ENCODE data around the gene SLC22A13.
"Not testable (repeated sequence)": the region's sequence is repeated elsewhere in the genome, so short reads cannot be mapped to it uniquely, and the experiment has no call there.

SLC22A13 gene

GRCh38 chr3:38265604-38266307 is at the start of gene SLC22A13:
Gene SLC22A13 (plus strand): TSS chr3:38265812. CDS start chr3:38265861, 49 bp downstream.
- no peak for DNase-seq

- no peak for DNase-seq
Measured at GRCh38 chr3:38219609-38220197, 45.9 kb upstream of the SLC22A13 start.

- no peak for DNase-seq
Measured at GRCh38 chr3:38221005-38221404, 44.6 kb upstream of the SLC22A13 start.

- no peak for DNase-seq
Measured at GRCh38 chr3:38222032-38222634, 43.5 kb upstream of the SLC22A13 start.

- DNase-seq: no peak
Measured at GRCh38 chr3:38224357-38224756, 41.3 kb upstream of the SLC22A13 start.

GRCh38 chr3:38226273-38226672 is 39.3 kb upstream of the SLC22A13 start:
- DNase-seq: no peak

- DNase-seq: no peak
Measured at GRCh38 chr3:38227989-38228388, 37.6 kb upstream of the SLC22A13 start.

GRCh38 chr3:38229036-38229435 is 36.6 kb upstream of the SLC22A13 start:
- no peak for DNase-seq

GRCh38 chr3:38232701-38233100 is 32.9 kb upstream of the SLC22A13 start:
- DNase-seq: no peak

- no peak for DNase-seq
Measured at GRCh38 chr3:38235466-38235865, 30.1 kb upstream of the SLC22A13 start.

- DNase-seq: no peak
Measured at GRCh38 chr3:38238416-38239008, 27.1 kb upstream of the SLC22A13 start.

GRCh38 chr3:38242812-38243211 is 22.8 kb upstream of the SLC22A13 start:
- not testable (repeated sequence) for DNase-seq

- DNase-seq: no peak
Measured at GRCh38 chr3:38245930-38246329, 19.7 kb upstream of the SLC22A13 start.

GRCh38 chr3:38247366-38248035 is 18.1 kb upstream of the SLC22A13 start:
- no peak for DNase-seq

- no peak for DNase-seq
Measured at GRCh38 chr3:38250198-38250597, 15.4 kb upstream of the SLC22A13 start.

- no peak for DNase-seq
Measured at GRCh38 chr3:38251197-38251596, 14.4 kb upstream of the SLC22A13 start.

GRCh38 chr3:38253704-38254103 is 11.9 kb upstream of the SLC22A13 start:
- DNase-seq: no peak

GRCh38 chr3:38254872-38255271 is 10.7 kb upstream of the SLC22A13 start:
- DNase-seq: no peak

- DNase-seq: no peak
Measured at GRCh38 chr3:38255627-38256026, 10.0 kb upstream of the SLC22A13 start.

GRCh38 chr3:38257583-38257982 is 8.0 kb upstream of the SLC22A13 start:
- no peak for DNase-seq

GRCh38 chr3:38260474-38260873 is 5.1 kb upstream of the SLC22A13 start:
- DNase-seq: no peak

- no peak for DNase-seq
Measured at GRCh38 chr3:38264353-38264771, 1.2 kb upstream of the SLC22A13 start.

GRCh38 chr3:38264779-38265178 is 833 bp upstream of the SLC22A13 start:
- no peak for DNase-seq
